K562 (cell line): ENCODE measurements around the gene TEX14. TPM values are rescaled to one million over a fixed set of nuclear protein-coding genes. Genes with fewer than 3 reads are reported as not detected.
A peak's percentile ranks its signal among the peaks of the same experiment; 100 is the strongest.

ENCODE experiments used
- CBX3 ChIP-seq, 2 experiments: IDR thresholded peaks; 1 replicate in 1 of 2; 2 replicates in 1 of 2; pipeline ENCODE4 v1.6.1; 2012; ENCODE audit warnings: inconsistent platforms in 2 of 2, low read length in 2 of 2, borderline replicate concordance in 1 of 2, control low read depth in 1 of 2
- CSDE1 ChIP-seq, 2 experiments: fragments of 450-650 bp; IDR thresholded peaks; 2 replicates each; pipeline ENCODE4 v1.6.1; 2016; ENCODE audit warnings: mild to moderate bottlenecking in 1 of 2
- DNMT1 ChIP-seq: fragments of 450-650 bp; IDR thresholded peaks from 2 replicates; pipeline ENCODE4 v1.6.1; 2016; ENCODE audit warnings: antibody characterized with exemption, mild to moderate bottlenecking
- ERF ChIP-seq: fragments of 450-650 bp; formaldehyde crosslinking; IDR thresholded peaks from 2 replicates; pipeline ENCODE4 v1.4.0; 2020; ENCODE audit warnings: mild to moderate bottlenecking, mixed read lengths
- ETV1 ChIP-seq: fragments of 450-650 bp; conservative IDR thresholded peaks from 2 replicates; pipeline ENCODE4 v1.6.1; 2016; ENCODE audit warnings: missing genetic modification characterization, control low read depth, low read depth, missing compliant biosample characterization
- HEY1 ChIP-seq: fragments of 250-450 bp; sonication (Bioruptor Pico); IDR thresholded peaks from 2 replicates; pipeline ENCODE4 v1.5.0; 2020; ENCODE audit warnings: mild to moderate bottlenecking, moderate library complexity, borderline replicate concordance
- SOX6 ChIP-seq: fragments of 450-650 bp; IDR thresholded peaks from 2 replicates; pipeline ENCODE4 v1.6.1; 2014; ENCODE audit warnings: mild to moderate bottlenecking
- STAT5A ChIP-seq: IDR thresholded peaks from 2 replicates; pipeline ENCODE4 v1.6.1; 2012; ENCODE audit warnings: low read length, inconsistent platforms, borderline replicate concordance
- ZNF764 ChIP-seq: fragments of 250-450 bp; sonication (Bioruptor Pico); IDR thresholded peaks from 2 replicates; pipeline ENCODE4 v1.4.0; 2020; ENCODE audit warnings: low read depth, mild to moderate bottlenecking, moderate library complexity
- ZNF77 ChIP-seq: fragments of 250-450 bp; sonication (Bioruptor Pico); IDR thresholded peaks from 2 replicates; pipeline ENCODE4 v1.5.0; 2020
- polyA plus RNA-seq, 8 experiments: library from polyadenylated mRNA; depleted of rRNA in 4 of 8; stranded (reverse) in 5 of 8; unstranded in 3 of 8; fragments of >200 nt; fragmentation: Nextera tagmentation in 2 of 8; fragmentation: Illumina TruSeq in 1 of 8; extraction: Ambion mirVana in 2 of 8; extraction: Trizol in 1 of 8; gene quantifications; 2 replicates each; pipeline versions ENCODE4 v1.2.1 to v1.2.3, GENCODE V29; 2011 to 2014; ENCODE audit warnings: inconsistent platforms in 1 of 8, missing spikeins in 1 of 8
- total RNA-seq, 7 experiments: library from RNA; depleted of rRNA in 6 of 7; stranded (reverse); fragments of >200 nt in 6 of 7; fragmentation: Illumina TruSeq in 2 of 7; extraction: Trizol in 2 of 7; gene quantifications; 2 replicates each; pipeline versions ENCODE4 v1.2.1 to v1.2.3, GENCODE V29; 2011 to 2021; ENCODE audit warnings: low replicate concordance in 1 of 7
- TF ChIP-seq, protein P1 (sequence below): sonication (generic); IDR thresholded peaks from 2 replicates; pipeline ENCODE4 v1.6.1; 2016
- TF ChIP-seq, protein P2 (sequence below): sonication (generic); formaldehyde crosslinking; IDR thresholded peaks from 2 replicates; pipeline ENCODE4 v1.8.1; 2023; ENCODE audit warnings: mild to moderate bottlenecking, missing genetic modification reagents
- TF ChIP-seq, protein P3 (sequence below): fragments of 450-650 bp; IDR thresholded peaks from 2 replicates; pipeline ENCODE4 v1.6.1; 2016; ENCODE audit warnings: mild to moderate bottlenecking, moderate library complexity

The TEX14 gene
- total and polyA plus RNA-seq, 9 of the 15 experiments (the other 6 are each of a cell fraction or from before 2014, with no cell fraction given) = 0.05 to 0.12 (median 0.09) TPM; not detected in 1

DNA sequence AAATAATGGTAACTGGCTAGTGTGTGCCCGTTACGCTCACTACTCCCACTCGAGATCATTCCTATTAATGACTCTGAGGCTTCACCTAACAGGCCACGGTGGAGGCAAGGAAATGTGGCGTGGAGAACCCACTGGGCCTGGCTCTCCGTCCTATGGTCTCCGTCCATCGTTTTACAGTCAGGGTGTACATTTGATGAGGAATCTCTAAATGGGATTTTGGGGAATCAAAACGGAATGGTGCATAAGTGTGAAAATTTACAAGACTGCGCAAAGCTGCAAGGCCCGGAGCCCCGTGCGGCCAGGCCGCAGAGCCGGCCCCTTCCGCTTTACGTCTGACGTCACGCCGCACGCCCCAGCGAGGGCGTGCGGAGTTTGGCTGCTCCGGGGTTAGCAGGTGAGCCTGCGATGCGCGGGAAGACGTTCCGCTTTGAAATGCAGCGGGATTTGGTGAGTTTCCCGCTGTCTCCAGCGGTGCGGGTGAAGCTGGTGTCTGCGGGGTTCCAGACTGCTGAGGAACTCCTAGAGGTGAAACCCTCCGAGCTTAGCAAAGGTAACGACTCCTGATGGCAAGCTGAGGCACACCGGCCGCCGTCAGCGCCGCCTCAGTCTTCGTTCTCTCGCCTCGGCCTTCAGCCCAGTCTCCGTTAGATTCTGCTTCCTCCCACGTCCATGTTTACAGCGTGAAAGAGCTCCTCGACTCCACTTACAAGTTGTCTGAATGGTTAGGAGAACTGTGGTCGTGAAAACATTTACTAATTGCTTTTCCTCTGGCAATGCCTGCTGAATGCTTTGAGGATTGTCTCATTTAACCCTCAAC, 602 bp upstream of the TEX14 start, which contains the start of gene RAD51C (continued):
- TF ChIP-seq STAT5A (peak; percentile 31; the same call in 1 of the 2 replicates), ERF (CRISPR knock-in tag) (no peak; the same call in 1 of the 2 replicates), ZNF764 (no peak), DNMT1 (no peak), CBX3 (IDR thresholded peaks at IDR 0.05; ENCODE audit: borderline replicate concordance in 1 of 2, low read length in 2 of 2) (peak in 1 of 2 experiments; percentile 90; a peak in 2 of 3 replicates), ETV1 (tag) (peak; percentile 64), ZNF77 (no peak), CSDE1 (IDR thresholded peaks at IDR 0.05) (peak in 1 of 2 experiments; percentile 44; a peak in 1 of 4 replicates), SOX6 (peak; percentile 28; the same call in 1 of the 2 replicates), HEY1 (CRISPR knock-in tag) (no peak)
- TF ChIP-seq, protein P1, sequence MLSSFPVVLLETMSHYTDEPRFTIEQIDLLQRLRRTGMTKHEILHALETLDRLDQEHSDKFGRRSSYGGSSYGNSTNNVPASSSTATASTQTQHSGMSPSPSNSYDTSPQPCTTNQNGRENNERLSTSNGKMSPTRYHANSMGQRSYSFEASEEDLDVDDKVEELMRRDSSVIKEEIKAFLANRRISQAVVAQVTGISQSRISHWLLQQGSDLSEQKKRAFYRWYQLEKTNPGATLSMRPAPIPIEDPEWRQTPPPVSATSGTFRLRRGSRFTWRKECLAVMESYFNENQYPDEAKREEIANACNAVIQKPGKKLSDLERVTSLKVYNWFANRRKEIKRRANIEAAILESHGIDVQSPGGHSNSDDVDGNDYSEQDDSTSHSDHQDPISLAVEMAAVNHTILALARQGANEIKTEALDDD = 0 out of 2 replicates have a peak, but pooled peaks have one; percentile 23
- TF ChIP-seq, protein P2, sequence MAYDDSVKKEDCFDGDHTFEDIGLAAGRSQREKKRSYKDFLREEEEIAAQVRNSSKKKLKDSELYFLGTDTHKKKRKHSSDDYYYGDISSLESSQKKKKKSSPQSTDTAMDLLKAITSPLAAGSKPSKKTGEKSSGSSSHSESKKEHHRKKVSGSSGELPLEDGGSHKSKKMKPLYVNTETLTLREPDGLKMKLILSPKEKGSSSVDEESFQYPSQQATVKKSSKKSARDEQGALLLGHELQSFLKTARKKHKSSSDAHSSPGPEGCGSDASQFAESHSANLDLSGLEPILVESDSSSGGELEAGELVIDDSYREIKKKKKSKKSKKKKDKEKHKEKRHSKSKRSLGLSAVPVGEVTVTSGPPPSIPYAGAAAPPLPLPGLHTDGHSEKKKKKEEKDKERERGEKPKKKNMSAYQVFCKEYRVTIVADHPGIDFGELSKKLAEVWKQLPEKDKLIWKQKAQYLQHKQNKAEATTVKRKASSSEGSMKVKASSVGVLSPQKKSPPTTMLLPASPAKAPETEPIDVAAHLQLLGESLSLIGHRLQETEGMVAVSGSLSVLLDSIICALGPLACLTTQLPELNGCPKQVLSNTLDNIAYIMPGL (CRISPR knock-in tag) = peak; percentile 62; the same call in 1 of the 2 replicates
- TF ChIP-seq, protein P3, sequence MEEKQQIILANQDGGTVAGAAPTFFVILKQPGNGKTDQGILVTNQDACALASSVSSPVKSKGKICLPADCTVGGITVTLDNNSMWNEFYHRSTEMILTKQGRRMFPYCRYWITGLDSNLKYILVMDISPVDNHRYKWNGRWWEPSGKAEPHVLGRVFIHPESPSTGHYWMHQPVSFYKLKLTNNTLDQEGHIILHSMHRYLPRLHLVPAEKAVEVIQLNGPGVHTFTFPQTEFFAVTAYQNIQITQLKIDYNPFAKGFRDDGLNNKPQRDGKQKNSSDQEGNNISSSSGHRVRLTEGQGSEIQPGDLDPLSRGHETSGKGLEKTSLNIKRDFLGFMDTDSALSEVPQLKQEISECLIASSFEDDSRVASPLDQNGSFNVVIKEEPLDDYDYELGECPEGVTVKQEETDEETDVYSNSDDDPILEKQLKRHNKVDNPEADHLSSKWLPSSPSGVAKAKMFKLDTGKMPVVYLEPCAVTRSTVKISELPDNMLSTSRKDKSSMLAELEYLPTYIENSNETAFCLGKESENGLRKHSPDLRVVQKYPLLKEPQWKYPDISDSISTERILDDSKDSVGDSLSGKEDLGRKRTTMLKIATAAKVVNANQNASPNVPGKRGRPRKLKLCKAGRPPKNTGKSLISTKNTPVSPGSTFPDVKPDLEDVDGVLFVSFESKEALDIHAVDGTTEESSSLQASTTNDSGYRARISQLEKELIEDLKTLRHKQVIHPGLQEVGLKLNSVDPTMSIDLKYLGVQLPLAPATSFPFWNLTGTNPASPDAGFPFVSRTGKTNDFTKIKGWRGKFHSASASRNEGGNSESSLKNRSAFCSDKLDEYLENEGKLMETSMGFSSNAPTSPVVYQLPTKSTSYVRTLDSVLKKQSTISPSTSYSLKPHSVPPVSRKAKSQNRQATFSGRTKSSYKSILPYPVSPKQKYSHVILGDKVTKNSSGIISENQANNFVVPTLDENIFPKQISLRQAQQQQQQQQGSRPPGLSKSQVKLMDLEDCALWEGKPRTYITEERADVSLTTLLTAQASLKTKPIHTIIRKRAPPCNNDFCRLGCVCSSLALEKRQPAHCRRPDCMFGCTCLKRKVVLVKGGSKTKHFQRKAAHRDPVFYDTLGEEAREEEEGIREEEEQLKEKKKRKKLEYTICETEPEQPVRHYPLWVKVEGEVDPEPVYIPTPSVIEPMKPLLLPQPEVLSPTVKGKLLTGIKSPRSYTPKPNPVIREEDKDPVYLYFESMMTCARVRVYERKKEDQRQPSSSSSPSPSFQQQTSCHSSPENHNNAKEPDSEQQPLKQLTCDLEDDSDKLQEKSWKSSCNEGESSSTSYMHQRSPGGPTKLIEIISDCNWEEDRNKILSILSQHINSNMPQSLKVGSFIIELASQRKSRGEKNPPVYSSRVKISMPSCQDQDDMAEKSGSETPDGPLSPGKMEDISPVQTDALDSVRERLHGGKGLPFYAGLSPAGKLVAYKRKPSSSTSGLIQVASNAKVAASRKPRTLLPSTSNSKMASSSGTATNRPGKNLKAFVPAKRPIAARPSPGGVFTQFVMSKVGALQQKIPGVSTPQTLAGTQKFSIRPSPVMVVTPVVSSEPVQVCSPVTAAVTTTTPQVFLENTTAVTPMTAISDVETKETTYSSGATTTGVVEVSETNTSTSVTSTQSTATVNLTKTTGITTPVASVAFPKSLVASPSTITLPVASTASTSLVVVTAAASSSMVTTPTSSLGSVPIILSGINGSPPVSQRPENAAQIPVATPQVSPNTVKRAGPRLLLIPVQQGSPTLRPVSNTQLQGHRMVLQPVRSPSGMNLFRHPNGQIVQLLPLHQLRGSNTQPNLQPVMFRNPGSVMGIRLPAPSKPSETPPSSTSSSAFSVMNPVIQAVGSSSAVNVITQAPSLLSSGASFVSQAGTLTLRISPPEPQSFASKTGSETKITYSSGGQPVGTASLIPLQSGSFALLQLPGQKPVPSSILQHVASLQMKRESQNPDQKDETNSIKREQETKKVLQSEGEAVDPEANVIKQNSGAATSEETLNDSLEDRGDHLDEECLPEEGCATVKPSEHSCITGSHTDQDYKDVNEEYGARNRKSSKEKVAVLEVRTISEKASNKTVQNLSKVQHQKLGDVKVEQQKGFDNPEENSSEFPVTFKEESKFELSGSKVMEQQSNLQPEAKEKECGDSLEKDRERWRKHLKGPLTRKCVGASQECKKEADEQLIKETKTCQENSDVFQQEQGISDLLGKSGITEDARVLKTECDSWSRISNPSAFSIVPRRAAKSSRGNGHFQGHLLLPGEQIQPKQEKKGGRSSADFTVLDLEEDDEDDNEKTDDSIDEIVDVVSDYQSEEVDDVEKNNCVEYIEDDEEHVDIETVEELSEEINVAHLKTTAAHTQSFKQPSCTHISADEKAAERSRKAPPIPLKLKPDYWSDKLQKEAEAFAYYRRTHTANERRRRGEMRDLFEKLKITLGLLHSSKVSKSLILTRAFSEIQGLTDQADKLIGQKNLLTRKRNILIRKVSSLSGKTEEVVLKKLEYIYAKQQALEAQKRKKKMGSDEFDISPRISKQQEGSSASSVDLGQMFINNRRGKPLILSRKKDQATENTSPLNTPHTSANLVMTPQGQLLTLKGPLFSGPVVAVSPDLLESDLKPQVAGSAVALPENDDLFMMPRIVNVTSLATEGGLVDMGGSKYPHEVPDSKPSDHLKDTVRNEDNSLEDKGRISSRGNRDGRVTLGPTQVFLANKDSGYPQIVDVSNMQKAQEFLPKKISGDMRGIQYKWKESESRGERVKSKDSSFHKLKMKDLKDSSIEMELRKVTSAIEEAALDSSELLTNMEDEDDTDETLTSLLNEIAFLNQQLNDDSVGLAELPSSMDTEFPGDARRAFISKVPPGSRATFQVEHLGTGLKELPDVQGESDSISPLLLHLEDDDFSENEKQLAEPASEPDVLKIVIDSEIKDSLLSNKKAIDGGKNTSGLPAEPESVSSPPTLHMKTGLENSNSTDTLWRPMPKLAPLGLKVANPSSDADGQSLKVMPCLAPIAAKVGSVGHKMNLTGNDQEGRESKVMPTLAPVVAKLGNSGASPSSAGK = peak; percentile 99
